ENCODE data around the gene AP5Z1. TPM values are rescaled to one million over a fixed set of nuclear protein-coding genes. Genes with fewer than 3 reads are reported as not detected.

The AP5Z1 gene
- total RNA-seq, 4 donors from 2014 or later = 19.7 to 35.4 (median 25.4) TPM

GRCh38 chr7:4837041-4837802 lies 61.8 kb downstream of the AP5Z1 start:
- no peak for TF ChIP-seq CTCF (IDR thresholded peaks at IDR 0.05)
- TF ChIP-seq POLR2A (IDR thresholded peaks at IDR 0.05) = no peak
- Histone ChIP-seq H3K36me3 (no peaks in the 10 kb centered on the region), H3K4me3 (replicated peaks in 1 of 3) (no peak overlapping the region), H3K27me3 (no peaks in the 10 kb centered on the region), H3K4me1 (no peaks in the 10 kb centered on the region), H3K9me3 (no peaks in the 10 kb centered on the region), H3K27ac (no peak overlapping the region)
- intact Hi-C loops (cut with DNase I) = no loop called here
- no peak for DNase-seq
- 69 to 91% methylated on average over 8 to 19 of the region's 22 CpGs for WGBS, 2 donors

GRCh38 chr7:4837803-4838625 lies 62.6 kb downstream of the AP5Z1 start:
- no peaks in the 10 kb centered on the region for H3K4me1 ChIP-seq
- no peak overlapping the region for H3K4me3 ChIP-seq (replicated peaks in 1 of 3)
- H3K27ac ChIP-seq = no peak overlapping the region
- no peak for DNase-seq
- TF ChIP-seq POLR2A (IDR thresholded peaks at IDR 0.05) (no peak), CTCF (IDR thresholded peaks at IDR 0.05) (no peak)
- H3K27me3 ChIP-seq = no peaks in the 10 kb centered on the region
- WGBS, 2 donors = 66 to 79% methylated on average over 19 of the region's 30 CpGs
- H3K36me3 ChIP-seq = no peaks in the 10 kb centered on the region
- H3K9me3 ChIP-seq = no peaks in the 10 kb centered on the region
- intact Hi-C loops (cut with DNase I) = no loop called here

GRCh38 chr7:4838626-4839334 lies 63.4 kb downstream of the AP5Z1 start:
- Histone ChIP-seq H3K27me3 (no peaks in the 10 kb centered on the region), H3K36me3 (no peaks in the 10 kb centered on the region), H3K9me3 (no peaks in the 10 kb centered on the region), H3K4me3 (replicated peaks in 1 of 3) (no peak overlapping the region), H3K4me1 (no peaks in the 10 kb centered on the region), H3K27ac (no peak overlapping the region)
- WGBS, 2 donors = 93% methylated on average over 18 to 20 of the region's 21 CpGs
- TF ChIP-seq POLR2A (IDR thresholded peaks at IDR 0.05) (no peak), CTCF (IDR thresholded peaks at IDR 0.05) (no peak)
- intact Hi-C loops (cut with DNase I) = no loop called here
- no peak for DNase-seq

- Histone ChIP-seq H3K4me1 (no peaks in the 10 kb centered on the region), H3K36me3 (no peaks in the 10 kb centered on the region), H3K9me3 (no peaks in the 10 kb centered on the region), H3K27ac (no peak overlapping the region), H3K4me3 (replicated peaks in 1 of 3) (no peak overlapping the region), H3K27me3 (no peaks in the 10 kb centered on the region)
- intact Hi-C loops (cut with DNase I) = no loop called here
- 79 to 100% methylated on average over 5 to 7 of the region's 16 CpGs for WGBS, 2 donors
- TF ChIP-seq CTCF (IDR thresholded peaks at IDR 0.05) = no peak
- no peak for TF ChIP-seq POLR2A (IDR thresholded peaks at IDR 0.05)
- no peak for DNase-seq
These were observed 64.7 kb downstream of the AP5Z1 start for GRCh38 chr7:4840079-4840501.

Small RNA genes within 50 kb of the gene (microRNA-seq; reads per million reads assigned to microRNA genes)
- gene MIR4656 = not detected

Small RNA genes within 50 kb of the gene (small RNA-seq; reads per million reads assigned to genes)
- gene MIR4656 (not detected), gene RF00019 (not detected)

Other genes starting within 250 kb of the AP5Z1 start
- 10 to 100 TPM; 15.0 to 33.0 (median 20.7) TPM for gene FOXK1, start 93.3 kb upstream of the AP5Z1 start, total RNA-seq
- gene PAPOLB, start 86.4 kb downstream of the AP5Z1 start, total RNA-seq = 1 to 10 TPM in 1 of 4 donors, under 1 TPM in 3; 0.22 to 1.4 (median 0.37) TPM
- gene RADIL, start 108.1 kb downstream of the AP5Z1 start, total RNA-seq = 10 to 100 TPM in 1 of 4 donors, 1 to 10 TPM in 3; 4.9 to 11.1 (median 7.1) TPM
- under 1 TPM in 1 of 4 donors, not detected in 3; 0.13 TPM for gene MMD2, start 183.6 kb downstream of the AP5Z1 start, total RNA-seq